GM03348 (cell line): Measurements from ENCODE around the gene DENND4B.

ENCODE experiments used
- DNase-seq: peaks from one replicate; pipeline ENCODE4 v3.0.0; 2012; ENCODE audit warnings: low spot score

Gene DENND4B

DNA sequence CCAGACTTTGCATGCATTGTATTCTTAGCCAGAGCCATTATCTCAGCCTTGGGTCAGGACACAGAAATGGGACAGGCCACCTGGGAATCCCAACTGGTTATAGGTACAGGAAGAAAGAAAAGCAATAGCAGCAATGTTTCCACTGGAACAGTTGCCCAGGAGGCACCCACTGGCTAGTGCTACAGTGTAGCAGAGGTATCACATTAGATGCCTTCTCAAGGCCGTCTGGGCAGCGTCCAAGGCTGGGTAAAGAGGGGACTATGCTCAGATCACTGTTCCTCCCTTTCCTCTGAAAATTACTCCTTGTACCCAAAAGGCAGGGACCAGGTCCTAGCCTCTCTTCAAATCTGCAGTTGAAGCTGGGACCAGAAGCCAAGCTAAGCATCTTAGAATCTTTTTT is 23.8 kb upstream of the DENND4B start:
- no peak for DNase-seq

DNA sequence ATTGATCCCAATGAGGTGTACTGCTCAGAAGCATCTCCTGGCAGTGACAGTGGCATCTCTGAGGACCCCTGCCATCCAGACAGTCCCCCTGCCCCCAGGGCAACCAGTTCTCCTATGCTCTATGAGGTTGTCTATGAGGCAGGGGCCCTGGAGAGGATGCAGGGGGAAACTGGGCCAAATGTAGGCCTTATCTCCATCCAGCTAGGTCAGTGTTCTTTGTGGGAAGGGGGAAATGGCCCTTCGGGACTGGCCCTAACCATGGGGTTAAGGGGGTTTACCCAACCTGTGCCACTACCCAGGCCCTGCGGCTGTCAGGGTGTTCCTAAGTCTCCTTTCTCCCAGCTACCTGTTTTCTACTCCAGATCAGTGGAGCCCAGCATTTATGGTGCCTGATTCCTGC is 22.5 kb upstream of the DENND4B start:
- no peak for DNase-seq

DNA sequence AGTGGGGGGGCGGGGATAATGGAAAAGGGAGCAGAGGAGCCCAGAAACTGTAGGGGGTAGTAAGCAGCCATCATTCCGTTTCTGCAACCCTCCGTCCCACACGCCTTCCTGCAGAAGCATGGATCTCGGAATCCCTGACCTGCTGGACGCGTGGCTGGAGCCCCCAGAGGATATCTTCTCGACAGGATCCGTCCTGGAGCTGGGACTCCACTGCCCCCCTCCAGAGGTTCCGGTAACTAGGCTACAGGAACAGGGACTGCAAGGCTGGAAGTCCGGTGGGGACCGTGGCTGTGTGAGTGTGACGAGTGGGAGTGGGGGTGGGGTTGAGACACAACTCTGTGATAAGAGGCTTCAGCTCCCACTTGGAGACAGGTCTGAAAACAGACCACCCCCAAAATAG is 21.9 kb upstream of the DENND4B start:
- no peak for DNase-seq

DNA sequence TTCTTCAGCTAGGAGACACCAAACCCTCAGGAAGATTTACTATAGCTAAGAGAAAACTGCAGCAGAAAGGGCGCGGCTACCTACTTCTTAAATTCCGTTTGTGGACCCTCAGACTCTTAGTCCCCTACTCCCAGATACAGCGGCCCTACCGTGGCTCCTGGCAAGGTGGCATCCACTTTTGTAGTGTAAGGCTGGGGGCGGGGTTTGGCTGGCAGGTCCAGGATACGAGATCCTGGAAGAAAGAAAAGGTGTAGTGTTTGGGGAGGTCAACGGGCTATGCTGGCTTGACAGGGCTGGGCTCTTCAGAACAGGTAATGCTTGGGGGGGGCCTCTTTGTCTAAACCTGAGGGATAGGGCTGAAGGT is 21.5 kb upstream of the DENND4B start:
- DNase-seq, result no peak

DNA sequence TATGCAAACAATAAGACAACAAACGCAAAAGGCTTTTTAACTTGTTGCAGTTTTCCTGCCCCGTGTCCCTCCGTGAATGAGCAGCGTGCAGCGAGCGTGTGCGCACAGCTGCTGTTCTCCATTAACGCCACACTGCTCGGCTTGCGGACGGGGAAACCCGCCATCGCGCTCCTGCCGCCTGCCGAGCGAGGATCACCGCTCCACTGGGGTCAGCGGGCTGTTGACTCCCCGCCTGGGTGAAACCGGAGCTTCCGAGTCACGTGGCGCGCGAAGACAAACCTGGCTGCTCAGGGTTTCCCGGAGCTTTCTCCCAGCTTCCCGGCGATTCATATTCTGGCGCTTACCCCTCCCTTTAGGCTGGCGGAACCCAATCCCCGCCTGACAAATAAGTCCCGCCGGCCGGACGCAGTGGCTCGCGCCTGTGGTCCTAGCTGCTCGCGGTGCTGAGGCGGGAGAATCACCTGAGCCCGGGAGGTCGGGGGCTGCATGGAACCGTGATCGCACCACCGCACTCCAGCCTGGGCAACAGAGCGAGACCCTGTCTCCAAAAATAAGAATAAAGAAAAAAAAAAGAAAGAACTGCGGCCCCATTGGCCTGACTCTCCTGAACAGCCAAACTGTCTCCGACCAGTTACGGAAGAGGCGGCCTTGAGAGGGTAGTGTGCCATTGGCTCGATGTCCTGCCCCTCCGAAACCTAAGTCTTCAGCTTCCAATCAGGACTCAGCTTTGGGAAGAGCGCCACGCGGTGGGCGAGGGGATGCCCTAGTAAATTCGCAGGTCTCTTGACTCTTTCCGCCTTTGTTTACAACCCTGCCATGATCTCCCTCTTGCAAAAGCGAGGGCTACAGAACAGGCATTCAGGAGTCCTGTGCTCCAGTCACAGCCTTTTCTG is 20.8 kb upstream of the DENND4B start, which contains the start of gene CREB3L4:
Gene CREB3L4, plus strand, starts transcription at position 796 of the 893 bp plus-strand sequence. CDS start 624 bp downstream, outside the sequence.
- peak; percentile 92 for DNase-seq

DNA sequence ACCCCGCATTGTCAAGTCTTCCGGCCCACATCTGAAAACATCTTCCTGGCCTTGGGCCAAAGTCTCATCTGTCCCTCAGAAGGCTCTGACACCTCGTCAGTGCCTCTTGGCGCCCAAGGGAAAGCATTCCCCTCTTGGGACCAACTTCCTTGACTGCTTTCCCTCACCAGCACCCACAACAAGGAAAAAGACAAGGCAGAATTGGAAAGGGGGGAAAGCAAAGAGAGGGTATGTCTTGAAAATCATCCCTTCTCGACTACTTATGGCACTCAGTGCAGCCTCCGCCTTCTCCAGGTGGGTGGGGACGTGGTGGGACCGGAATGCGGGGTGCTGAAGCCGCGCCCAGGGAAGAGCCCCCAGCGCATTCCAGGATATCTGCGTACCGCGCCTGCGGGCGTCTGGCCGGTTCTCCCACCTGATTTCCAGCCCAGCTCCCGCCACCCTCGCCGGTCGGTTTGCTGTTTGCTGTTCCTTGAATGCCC is 17.4 kb upstream of the DENND4B start:
- DNase-seq, result peak; percentile 33

DNA sequence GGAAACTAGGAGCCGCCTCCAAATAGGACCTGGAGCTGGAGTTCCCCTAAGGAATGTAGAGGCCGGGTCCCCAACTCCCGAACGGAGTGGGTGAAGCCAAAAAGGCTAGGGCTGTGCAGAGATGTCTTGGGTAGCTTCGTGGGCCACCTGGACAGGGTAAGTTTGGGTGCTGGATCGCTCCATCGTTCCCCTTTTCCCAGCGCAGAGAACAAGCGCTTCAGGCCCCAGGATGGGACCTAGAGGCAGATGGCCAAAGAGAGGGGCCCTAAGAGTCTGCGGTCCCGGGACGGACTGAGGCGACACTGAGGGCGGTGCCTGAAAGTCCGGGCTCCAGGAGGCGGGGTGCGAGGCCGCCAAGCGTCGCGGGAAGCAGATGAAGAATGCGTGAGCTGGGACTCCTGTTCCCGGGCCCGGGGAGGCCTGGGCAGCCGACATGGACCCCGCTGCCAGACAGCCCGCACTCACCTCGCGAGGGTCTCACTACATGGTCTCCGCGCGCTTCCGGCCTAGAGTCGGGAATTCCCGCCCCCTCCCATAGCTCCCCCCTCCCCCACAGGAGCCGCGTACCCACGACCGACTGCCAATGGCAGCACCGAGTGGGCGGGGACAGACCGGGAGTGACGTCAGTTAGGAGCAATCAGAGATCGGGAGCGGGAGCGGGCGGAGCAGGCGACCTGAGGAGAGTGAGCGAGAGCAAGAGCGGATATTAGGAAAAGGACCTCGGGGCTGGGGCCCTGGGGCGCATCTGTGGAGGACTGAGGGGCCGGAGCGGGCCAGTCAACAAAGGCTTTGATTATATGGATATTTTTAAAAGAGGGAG is 16.7 kb upstream of the DENND4B start, which contains the start of gene SLC39A1:
Gene SLC39A1, minus strand, starts transcription at position 508 of the 820 bp plus-strand sequence. CDS start 822 bp downstream, outside the sequence.
- peak; percentile 95 for DNase-seq

DNA sequence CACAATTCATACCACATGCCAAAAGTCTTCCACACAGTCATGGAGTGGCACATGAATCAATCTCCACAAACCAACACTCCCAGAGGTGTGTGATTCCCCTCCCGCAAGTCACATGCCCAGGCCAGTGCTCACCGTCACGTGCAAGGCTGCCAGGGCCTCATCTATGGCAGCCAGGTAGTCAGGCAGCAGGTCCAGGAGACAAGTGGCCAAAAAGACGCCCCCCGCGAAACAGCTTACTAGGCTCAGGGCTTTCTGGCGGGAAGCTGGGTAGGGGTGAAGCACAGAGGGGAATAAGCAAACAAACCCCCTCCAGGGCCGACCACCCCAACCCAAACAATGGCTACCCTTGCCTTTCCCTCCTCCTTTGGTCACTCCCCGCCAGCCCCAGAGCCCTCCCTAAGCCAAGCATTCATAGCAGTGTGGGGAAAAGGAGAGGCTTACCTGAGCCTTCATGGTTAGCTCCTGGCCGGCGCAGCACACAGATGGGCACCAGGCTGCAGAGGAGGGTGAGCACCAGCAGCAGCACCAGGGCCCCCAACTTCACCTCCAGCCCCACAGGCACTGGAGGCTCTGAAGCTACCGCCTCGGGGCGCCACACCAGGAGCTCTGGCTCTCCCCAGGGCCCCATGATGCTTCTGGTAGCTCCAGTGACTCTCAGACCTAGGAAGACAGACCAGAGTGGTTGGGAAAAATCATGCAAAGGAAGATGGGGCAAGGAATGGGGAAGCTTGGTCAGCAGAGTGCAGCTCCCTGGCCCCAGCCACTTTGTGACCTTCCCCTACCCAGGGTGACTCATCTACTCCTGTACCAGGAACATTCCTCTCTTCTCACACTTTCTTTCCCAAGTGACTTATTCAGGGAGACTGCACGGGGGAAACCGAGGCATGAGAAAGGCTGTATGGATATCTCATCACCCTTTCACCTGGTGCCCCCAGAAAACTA is 15.8 kb upstream of the DENND4B start:
- peak; percentile 53 for DNase-seq

DNA sequence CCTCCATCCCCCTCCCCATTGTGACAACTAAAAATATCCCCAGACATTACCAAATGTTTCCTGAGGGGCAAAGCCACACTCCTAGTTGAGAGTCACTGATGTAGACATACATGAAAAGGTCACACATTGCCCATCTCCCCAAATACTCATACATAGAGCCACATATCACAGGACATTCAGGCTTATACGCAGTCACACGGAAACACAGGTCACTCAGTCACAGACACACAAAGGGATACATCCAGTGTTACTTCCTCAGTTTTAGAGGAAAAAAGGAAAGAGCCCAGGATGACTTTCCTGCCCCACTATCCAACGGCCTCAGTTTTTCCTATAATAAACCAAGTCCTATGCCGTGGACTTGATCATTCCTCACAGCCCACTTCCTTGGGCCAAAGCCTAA is 14.9 kb upstream of the DENND4B start:
- DNase-seq, result no peak

DNA sequence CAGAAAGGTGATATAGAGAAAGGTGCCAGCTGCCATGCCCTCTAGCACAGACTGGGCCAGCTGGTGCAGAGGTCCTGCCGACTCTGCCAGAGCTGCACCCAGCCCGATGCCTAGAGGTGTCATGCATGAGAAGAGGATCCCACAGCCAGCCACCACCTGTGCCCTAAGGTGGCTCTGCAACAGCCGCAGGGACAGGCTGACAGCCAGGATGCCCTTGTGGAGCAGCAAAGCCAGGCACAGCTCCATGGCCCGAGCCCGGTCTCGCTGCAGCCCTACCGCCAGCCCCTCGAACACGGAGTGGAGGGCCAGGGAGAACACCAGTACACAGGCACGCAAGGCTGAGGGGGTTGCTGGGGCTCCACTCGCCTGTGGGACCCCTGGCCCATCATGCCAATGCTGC is 13.7 kb upstream of the DENND4B start:
- DNase-seq, result no peak

DNA sequence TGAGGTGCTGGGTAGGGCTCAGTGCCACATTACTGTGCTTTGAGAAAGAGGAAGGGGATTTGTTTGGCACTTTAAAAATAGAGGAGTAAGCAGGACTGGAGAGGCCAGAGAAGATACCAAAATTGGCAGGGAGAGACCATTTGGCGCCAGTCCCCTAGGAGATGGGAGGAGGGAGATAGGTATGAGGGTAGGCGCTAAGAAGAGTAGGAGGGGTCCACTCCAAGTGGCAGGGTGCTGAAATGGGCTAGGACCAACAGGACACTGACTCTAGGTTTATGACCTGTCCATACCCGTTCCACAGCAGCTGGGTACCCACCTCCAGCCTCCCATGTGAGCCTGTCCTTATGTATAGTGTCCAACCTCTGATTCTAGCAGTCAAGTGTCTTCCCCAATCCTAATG is 12.9 kb upstream of the DENND4B start:
- DNase-seq, result no peak

DNA sequence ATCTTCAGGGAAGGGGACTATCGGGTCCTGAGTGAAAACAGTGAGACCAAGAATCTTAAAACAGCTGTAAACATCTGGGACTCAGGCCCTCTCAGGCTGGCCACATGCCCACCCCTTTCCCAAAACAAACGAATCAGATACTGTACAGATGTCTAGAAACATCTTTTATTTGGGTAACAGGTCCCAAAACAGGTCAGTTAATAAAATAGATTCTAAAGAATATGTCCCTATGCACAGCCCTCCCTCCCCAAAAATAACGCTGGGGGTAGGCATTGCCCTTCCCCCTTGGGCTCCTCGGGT is 12.4 kb upstream of the DENND4B start:
- no peak for DNase-seq

DNA sequence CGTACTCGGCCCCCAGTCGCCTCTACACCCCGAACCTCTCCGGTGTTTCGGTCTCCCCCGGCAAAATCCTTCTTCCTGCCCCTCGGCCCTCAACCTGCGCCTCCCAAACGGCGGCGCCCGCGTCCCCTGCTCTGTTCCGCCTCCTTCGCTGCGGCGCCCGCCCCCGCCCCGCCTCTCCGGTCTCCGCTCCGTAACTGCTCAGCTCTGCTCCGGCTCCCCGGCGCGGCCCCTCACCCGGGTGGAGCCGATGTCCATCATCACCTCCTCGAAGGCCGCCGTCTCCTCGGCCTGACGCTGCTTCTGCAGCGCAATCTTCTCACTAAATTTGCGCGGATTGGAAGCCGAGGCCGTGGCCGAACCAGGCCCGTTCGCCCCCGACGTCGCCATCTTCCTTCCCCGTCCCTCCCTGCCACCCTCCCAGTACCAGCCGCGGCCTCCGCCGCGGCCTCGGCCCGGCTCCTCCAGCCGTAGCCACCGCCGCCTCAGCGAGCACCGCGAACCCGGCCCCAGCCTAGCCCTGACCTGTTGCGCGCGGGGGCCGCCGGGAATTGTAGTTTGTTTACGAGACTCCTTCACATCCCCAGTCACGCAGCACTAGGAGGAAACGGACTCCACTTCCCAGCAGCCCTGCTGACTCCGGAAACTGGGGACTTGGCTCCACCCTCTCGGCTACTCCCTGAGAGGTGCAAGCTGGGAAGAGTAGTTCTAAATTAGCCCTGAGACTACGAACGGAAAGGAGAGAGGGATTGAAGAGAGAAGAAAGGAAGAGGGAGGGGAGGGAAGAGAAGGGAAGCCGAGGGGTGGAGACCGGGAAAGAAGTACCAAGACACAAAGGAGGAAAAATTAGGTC is 11.8 kb upstream of the DENND4B start, which contains the start of gene CRTC2:
Gene CRTC2, minus strand, starts transcription at position 502 of the 850 bp plus-strand sequence. Its CDS starts 115 bp downstream, at position 387.
- DNase-seq, result peak; percentile 96

DNA sequence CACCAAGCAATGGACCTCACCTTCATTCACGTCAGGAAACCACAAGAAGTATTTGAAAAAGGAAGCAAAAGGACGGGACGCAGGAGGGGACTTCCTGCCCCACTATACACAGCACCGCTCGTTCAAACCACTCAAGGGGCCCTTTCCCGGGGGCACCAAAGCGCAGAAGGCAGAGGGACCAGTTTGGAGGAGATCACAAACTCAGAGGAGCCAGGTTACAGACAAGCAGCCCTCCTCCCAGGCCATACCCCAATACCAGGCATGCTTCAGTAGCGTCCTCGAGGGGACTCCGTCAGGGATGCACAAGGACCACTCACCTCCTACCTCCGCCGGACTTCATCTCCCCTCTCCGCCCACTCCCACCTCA is 11.2 kb upstream of the DENND4B start:
- no peak for DNase-seq

DNA sequence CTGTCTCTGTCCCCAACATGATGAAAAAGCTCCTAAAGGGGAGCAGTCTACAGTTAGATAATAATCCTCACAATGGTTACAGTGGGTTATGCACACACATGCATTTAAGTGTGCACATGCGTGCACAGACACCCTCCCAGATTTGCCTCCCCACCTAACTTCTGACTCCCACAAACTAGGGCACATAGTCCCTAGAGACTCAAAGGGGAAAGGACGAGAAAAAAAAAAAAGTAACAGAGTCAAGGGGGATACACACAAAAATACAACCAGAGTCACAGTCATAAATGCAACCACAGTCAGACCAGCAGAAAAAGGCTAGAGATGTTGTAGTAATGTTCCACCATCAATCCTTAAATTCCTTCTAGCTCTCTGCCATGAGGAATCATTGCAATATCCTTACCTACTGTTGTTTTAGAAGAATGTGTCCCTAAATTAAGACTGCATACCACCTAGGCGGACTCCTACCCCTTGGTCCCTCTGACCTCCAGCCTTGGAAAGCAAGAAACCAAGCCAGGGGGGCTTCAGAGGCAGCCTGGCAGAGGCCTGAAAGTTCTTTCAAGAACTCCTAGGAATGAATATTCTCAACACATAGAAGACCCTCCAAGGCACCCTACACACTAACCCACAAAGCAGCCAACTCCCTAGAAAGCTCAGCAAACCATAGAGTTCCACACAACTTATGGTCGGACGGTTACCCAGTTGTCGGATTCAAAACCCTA is 10.6 kb upstream of the DENND4B start:
- no peak for DNase-seq

DNA sequence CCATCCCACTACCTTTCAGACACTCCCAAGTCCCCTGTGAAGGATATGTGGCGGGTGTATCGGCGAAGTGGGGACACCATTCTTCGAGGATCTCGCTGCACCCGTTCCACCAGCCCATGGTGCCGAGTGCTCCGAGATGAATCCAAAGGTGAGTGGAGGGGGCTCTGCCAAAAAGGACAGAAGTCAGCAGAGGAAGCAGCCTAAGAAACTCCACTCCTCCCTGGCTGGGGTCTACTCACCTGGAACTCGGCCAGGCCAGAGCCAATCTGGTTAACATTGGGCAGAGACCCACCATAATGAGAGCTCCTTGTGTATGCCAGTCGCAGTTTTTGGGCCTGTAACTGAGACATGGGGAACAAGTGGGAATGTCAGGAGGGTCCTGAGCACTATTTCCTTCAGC is 8.3 kb upstream of the DENND4B start:
- no peak for DNase-seq

DNA sequence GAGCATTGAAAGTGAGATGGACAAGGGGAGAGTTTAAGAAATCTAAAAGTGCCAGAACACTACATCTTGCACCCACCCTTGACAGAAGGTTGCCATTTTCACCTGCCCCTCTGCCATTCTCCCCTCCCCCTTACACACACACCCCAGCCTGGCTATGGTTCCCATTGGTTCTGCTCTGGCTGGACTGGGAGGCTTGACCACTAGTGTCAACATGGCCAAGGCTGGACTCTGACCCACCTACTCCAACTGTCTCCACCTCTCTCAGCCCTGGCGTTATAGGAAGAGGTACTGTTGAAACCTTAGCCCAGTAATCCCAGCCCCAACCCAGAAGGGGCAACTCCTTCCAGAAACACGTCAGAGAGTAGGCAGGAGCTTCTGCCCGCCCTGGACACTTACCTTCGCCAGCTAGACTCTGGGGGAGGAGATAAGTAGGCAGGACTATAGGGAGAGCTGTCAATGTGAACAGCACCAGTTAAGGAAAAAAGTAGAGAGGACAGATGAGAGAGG is 7.4 kb upstream of the DENND4B start:
- no peak for DNase-seq

DNA sequence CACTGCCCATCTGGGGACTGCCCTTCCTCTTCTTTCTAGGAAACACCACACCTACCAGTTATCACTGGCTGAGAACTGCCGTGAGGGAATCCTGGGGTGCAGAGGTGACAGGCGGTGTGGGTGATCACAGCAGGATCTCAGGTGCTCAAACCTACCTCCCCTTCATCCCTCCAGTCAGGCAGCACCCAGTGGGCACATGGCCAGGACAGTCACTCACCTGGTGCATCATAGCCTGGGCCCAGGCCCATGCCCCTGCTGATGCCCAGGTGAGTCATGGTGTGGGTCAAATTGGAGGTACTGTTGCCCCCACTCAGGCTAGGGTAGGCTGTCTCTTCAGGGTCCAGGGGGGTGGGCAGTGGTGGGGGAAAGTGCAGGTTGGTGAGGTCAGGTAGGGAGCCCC is 5.3 kb upstream of the DENND4B start:
- no peak for DNase-seq

DNA sequence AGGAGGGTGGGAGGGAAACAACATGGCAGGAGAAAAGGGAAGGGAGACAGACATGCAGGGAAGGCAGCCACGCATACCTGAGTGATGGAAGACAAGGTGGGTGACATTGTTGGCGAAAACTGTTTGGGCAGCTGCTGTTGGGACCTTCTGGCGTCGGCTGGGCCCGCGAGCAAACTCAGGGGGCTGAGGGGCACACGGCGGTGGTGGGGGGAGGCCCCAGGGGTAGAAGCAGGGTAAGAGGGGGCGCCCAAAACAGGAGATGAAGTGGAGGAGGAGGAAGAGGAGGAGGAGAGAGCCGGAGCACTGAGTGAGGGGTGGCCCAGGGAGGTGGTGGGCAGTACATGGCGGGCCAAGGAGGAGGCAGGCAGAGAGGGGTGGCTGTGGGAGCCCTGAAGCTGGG is 4.7 kb upstream of the DENND4B start:
- DNase-seq, result no peak
